Bronchial epithelial cell (primary cell): Measurements from ENCODE around the gene PROKR1. TPM values are rescaled to one million over a fixed set of nuclear protein-coding genes. Genes with fewer than 3 reads are reported as not detected.

Experiments used
- DNase-seq: peaks from one replicate; pipeline ENCODE4 v3.0.0-alpha.2; 2010; ENCODE audit warnings: low read depth
- FAIRE-seq: peaks from 2 replicates; lab custom pipeline; 2011; peaks lifted over from hg19 to GRCh38; lab: Jason Lieb, UNC
- H3K27me3 ChIP-seq: 2 replicates; pipeline ENCODE4 v1.5.1; 2011; ENCODE audit warnings: low read length; ENCODE audit not compliant: control insufficient read depth, insufficient read depth
- H3K36me3 ChIP-seq: 2 replicates; pipeline ENCODE4 v1.5.1; 2011; ENCODE audit warnings: low read length; ENCODE audit not compliant: control insufficient read depth, insufficient read depth
- H3K4me3 ChIP-seq: 2 replicates; pipeline ENCODE4 v1.5.1; 2011; ENCODE audit warnings: mild to moderate bottlenecking, low read depth, low read length, control low read depth
- total RNA-seq: library from RNA; depleted of rRNA; stranded (reverse); fragments of >200 nt; gene quantifications from 2 replicates; pipeline ENCODE4 v1.2.1, GENCODE V29; 2014
- TF ChIP-seq, protein P1 (sequence below): IDR thresholded peaks from 2 replicates; pipeline ENCODE4 v1.5.1; 2011; ENCODE audit warnings: mild to moderate bottlenecking, moderate library complexity, low read length, control low read depth, inconsistent platforms; ENCODE audit not compliant: insufficient read depth, severe bottlenecking

PROKR1 gene
- total RNA-seq, 1 donor from 2014 or later: not detected

- TF ChIP-seq, protein P1, sequence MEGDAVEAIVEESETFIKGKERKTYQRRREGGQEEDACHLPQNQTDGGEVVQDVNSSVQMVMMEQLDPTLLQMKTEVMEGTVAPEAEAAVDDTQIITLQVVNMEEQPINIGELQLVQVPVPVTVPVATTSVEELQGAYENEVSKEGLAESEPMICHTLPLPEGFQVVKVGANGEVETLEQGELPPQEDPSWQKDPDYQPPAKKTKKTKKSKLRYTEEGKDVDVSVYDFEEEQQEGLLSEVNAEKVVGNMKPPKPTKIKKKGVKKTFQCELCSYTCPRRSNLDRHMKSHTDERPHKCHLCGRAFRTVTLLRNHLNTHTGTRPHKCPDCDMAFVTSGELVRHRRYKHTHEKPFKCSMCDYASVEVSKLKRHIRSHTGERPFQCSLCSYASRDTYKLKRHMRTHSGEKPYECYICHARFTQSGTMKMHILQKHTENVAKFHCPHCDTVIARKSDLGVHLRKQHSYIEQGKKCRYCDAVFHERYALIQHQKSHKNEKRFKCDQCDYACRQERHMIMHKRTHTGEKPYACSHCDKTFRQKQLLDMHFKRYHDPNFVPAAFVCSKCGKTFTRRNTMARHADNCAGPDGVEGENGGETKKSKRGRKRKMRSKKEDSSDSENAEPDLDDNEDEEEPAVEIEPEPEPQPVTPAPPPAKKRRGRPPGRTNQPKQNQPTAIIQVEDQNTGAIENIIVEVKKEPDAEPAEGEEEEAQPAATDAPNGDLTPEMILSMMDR: no peak
- FAIRE-seq (no peak), DNase-seq (no peak)
- H3K4me3 ChIP-seq: no peak overlapping the region
- H3K27me3 ChIP-seq: no peaks in the 10 kb centered on the region
- no peaks in the 10 kb centered on the region for H3K36me3 ChIP-seq
Observed at GRCh38 chr2:68693951-68694350, 50.6 kb downstream of the PROKR1 start.

GRCh38 chr2:68695971-68696370 is 52.6 kb downstream of the PROKR1 start:
- TF ChIP-seq, protein P1: no peak
- H3K36me3 ChIP-seq: no peaks in the 10 kb centered on the region
- no peaks in the 10 kb centered on the region for H3K27me3 ChIP-seq
- FAIRE-seq (no peak), DNase-seq (no peak)
- H3K4me3 ChIP-seq: no peak overlapping the region

DNA sequence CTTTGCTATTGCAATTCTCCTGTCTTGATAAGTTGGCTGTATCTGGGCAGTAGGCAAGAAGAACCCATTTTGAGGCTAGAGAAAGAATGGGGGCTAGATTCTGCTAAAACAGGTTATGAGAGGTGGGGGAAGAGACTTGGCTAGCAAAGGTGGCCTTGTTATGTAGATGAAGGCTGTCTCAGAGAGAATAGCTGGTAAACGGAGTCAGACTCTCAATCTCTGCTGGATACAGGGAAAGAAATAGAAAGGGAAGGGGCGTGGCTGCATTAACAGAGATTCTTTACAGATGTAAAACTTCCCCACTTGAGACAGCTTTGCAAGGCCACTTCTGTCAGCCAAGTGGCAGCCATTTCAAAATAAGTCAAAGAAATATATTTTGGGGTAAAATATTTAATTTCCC is 53.2 kb downstream of the PROKR1 start:
- FAIRE-seq: no peak
- no peaks in the 10 kb centered on the region for H3K36me3 ChIP-seq
- DNase-seq: no peak
- H3K4me3 ChIP-seq: no peak overlapping the region
- no peaks in the 10 kb centered on the region for H3K27me3 ChIP-seq
- TF ChIP-seq, protein P1: no peak

DNA sequence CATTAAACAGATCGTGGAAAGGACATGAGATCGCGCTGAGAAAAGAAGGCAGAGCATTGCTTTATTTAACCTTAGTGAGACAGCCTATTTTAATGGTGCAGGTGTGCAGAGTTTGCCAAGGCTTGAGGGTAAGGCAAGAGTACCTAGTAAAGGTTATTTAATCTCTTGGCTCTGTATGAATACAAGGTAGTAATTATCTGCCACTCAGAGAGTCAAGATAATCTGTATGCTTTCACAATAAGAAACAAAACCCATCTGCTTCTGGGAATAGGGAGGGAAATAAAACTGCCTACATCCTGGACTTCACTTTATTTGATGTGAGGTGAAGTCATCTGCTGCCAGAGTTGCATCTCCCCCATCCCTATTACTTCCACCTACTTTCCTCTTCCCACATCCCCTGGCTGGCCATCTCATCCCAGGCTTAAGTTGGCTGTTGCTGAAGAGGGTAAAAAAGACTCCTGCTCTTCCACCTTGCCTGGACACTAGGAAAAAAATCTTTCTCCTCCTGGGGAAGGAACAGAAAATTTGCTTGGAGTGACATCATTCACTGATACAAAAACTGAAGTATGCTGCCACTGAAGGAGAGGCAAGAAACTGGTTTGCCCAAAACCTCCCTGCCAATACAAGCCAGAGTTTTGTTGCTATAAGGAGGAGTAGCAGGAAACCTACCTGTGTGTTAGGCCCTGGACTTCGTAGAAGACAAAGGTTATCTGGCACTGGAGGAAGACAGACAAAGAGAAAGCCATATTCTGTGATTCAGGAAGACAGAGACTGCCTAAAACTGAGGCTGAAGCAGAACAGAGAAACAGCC is 55.4 kb downstream of the PROKR1 start:
- no peak overlapping the region for H3K4me3 ChIP-seq
- DNase-seq: no peak
- FAIRE-seq: no peak
- no peaks in the 10 kb centered on the region for H3K27me3 ChIP-seq
- TF ChIP-seq, protein P1: no peak
- H3K36me3 ChIP-seq: no peaks in the 10 kb centered on the region

DNA sequence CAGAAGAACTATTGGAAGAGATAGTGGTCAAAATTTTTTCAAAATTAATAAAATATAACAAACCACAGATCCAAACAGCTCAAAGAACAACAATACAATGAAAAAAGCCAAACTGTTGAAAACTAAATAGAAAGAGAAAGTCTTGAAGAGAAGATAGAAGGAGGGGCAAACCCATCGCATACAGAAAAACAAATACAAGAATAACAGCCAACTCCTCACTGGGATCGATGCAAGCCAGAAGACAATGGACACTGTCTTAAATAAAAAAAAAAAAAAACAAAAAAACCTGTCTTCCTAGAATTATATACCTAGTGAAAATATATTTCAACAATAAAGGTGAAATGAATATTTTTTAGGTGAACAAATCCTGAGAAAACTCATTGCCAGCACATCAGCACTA is 57.2 kb downstream of the PROKR1 start:
- DNase-seq: no peak
- Histone ChIP-seq H3K36me3 (no peaks in the 10 kb centered on the region), H3K4me3 (no peak overlapping the region), H3K27me3 (no peaks in the 10 kb centered on the region)
- FAIRE-seq: no peak
- TF ChIP-seq, protein P1: no peak
